ENCODE results near the gene NDUFB6.
"Not testable (repeated sequence)": the region's sequence is repeated elsewhere in the genome, so short reads cannot be mapped to it uniquely, and the experiment has no call there.

Gene NDUFB6

GRCh38 chr9:32524558-32524891 lies 48.4 kb downstream of the NDUFB6 start:
- DNase-seq (ENCODE audit: low read depth in 2 of 2), result not testable (repeated sequence)

- DNase-seq (ENCODE audit: low read depth in 2 of 2), result no peak
Observed at GRCh38 chr9:32523910-32524309, 49.0 kb downstream of the NDUFB6 start.

DNA sequence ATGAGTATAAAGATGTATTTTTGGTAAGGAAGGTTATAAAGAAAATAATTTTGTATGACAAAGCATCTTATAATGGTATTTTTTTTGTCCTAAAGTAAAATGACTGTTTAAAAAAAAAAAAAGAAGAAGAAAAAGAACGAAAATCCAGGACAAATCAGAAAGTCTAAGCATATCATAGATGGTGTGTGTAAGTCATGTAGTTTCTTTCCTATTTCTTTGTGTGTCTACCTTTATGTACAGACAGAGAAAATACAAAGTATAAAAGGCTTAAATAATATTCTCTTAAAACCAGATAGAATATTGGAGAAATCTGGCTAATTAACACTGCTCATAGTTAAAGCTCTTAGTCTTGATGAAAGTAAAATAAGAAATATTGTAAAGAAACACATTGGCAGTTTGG lies 54.7 kb downstream of the NDUFB6 start:
- no peak for DNase-seq (ENCODE audit: low read depth in 2 of 2)

- no peak for DNase-seq (ENCODE audit: low read depth in 2 of 2)
Observed at GRCh38 chr9:32516241-32516640, 56.7 kb downstream of the NDUFB6 start.

DNA sequence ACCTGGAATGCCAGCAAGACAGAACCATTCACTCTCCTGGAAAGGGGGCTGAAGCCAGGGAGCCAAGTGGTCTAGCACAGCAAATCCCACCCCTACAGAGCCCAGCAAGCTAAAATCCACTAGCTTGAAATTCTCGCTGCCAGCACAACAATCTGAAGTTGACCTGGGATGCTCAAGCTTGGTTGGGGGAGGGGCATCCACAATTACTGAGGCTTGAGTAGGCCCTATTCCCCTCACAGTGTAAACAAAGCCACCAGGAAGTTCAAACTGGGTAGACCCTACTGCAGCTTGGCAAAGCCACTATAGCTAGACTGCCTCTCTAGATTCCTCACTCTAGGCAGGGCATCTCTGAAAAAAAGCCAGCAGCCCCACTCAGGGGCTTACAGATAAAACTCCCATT lies 64.2 kb downstream of the NDUFB6 start:
- DNase-seq (ENCODE audit: low read depth in 2 of 2), result no peak

- no peak for DNase-seq (ENCODE audit: low read depth in 2 of 2)
Observed at GRCh38 chr9:32503008-32503407, 70.0 kb downstream of the NDUFB6 start.
